NT2/D1 (cell line): Measurements from ENCODE around the gene AHNAK.

Source experiments
- SUZ12 ChIP-seq: IDR thresholded peaks from 2 replicates; pipeline ENCODE4 v1.6.1; 2011; ENCODE audit not compliant: insufficient read length, insufficient read depth; ENCODE audit errors: extremely low read depth
- YY1 ChIP-seq: IDR thresholded peaks from 2 replicates; pipeline ENCODE4 v1.6.1; 2011; ENCODE audit not compliant: insufficient read length, insufficient read depth
- ZNF274 ChIP-seq: IDR thresholded peaks from 2 replicates; pipeline ENCODE4 v1.6.1; 2011; ENCODE audit warnings: mild to moderate bottlenecking, low read depth, low read length

DNA sequence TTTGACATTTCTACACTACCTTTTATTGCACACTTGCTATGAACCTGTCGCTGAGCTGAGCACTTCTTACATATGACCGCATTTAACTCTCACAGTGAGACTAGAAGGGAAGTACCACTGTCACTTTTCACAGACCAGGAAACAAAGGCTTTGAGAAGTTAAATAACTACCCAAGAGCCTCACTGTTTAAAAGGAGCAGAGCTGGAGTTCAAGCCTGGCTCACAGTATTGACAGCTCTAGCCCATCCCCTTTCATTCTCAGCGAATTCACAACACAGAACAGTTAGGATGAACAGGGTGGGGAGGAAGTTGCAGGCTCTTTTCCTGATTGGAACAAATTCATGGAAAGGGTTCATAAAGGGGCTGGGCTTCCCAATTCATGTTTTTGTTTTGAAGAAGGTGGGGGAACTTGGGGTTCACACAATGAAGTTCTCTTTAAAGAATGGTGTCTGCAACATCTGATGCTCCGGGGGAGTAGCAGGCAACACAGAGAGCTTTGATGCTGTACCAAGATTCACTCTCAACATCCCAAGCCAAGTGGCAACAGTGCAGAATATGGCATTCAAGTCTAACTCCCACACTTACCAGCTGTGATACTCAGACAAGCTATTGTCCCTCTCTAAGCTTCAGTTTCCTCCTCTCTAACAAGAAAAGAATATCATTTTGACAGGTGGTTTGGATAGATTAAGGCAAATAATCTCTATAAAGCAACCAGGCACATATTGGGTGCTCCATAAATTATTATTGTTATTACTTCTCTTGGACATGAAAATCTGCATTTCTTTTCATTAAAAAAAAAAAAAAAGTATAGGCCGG lies 110.6 kb downstream of the AHNAK start:
- TF ChIP-seq ZNF274 (no peak), SUZ12 (no peak), YY1 (no peak)
